HG03045 (cell line): ENCODE data around the gene IGF1R.

Experiments
- ATAC-seq: cut with Tn5 transposase; IDR thresholded peaks from one replicate; pipeline ENCODE4 v1.9.1; 2021; ENCODE audit warnings: mild to moderate bottlenecking, moderate library complexity; ENCODE audit not compliant: unreplicated experiment

Gene IGF1R

DNA sequence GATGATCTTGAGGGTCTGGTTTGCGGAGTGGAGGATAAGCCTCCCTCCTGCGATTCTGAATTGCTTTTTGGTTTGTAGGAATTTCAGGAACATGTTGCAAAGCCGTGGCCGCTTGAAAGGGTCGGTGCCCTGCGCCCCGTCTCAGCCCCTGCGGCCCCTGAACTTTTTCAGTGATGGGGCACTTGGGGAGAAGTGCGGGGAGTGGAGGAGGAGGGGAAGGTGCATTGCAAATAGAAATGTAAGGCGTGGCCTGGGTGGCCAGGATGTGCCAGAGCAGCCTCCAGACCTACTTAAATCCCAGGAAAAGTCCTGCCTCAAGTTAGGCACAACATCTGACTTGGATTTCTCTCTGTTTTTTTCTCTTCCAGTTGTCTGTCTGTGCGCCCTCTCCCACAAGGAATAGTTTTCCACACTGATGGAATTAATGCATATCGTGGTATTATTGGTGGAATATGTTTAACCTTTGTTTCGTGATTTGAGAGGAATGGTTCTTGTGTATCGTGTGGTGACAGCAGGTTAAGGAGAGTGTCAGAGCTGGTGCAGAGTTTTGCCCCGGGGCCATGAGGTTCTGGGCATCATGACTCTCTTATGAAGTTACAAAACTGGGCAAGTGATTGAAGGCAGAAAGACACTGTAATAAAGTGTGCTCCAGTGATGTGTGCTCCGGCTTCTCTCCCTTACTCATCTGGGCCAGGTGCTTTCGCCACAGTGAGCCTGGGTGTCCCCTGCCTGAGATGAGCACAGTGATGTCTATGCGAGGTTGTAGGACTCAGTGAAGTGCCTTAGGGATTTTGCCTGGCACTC is 205.5 kb downstream of the IGF1R start:
- no peak for ATAC-seq

DNA sequence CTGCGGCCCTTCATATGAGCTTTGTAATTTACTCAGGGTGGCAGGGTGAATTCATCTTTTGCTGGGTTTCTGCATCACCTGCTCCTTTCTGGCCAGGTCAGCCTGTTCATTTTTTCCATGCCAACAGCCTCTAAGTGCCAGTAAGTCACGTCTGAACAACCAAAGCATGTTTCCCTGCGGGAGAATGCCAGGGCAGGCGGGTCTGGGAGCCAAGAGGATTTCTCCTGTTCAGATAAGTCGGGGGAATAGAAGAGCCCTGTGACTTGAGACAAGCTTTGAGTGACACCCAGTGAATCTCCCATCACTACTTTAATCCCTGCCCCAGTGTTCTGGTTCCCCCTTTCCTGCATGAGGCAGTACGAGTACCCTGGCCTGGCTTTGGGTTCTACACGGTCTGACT is 206.2 kb downstream of the IGF1R start:
- no peak for ATAC-seq

DNA sequence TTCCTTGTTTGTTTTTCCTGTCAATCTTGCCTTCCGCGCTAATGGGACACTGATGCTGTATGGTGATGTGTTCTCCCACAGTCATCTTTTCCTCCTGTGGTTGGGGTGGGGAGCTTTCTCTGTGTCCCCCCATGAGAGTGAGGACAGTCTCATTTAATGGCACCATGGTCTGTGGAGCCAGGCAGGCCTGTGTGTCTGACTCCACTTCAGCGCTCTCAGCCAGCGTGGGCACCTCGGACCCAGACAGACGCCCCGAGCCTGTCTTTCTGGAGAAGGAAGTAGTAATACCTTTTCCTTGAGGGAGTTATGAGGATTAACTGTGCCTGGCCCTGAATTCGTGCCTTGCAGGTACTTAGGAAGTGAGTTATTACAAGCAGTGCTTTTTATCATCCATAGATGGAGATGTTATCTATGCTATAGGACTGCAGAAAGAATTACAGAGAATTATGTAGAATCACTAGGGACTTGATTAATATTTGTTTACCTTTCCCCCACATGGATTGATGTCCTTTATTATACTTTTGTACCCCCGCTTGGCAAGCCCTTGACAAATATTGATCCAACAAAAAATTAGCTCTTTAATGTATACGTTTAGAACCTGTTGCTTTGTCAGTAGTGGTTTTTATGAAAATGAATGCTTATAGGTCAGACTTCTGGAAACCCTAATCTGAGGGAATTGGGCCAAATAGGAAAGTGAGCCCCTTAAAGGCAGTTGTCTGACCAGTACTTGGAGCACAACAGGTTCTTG is 206.9 kb downstream of the IGF1R start:
- no peak for ATAC-seq

DNA sequence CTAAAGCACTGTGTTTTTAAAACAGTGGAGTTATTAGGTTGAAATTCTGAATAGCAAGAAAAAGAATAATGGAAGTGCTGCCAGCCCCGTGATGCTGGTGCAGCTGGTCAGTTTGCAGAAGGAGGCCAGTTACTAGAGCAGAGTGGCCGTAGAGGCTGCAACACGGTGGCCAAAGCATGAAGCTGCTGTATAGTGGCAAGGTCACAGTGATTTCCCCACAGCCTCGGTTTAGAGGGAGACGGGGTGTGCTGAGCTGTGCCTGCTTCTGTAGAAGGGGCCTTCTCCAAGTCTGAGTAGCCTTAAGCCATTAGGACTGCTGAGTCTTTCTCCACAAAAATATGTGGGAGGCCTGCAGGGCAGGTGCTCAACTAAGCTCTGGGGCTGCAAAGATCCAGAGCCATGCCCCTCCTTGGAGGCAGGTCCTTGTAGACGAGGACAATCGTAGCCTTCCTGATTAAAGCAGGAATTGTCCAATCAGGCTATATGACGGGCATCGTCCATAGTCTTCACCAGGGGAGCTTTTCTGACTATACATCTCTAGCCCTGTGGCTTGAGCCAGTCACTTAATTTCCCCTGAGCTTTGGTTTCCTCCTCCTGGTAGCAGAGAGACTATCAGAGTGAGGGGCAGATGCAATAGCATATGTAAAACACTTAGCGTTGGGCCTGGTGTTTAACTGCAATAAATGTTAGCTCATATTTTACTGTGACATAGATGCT is 207.6 kb downstream of the IGF1R start:
- no peak for ATAC-seq

DNA sequence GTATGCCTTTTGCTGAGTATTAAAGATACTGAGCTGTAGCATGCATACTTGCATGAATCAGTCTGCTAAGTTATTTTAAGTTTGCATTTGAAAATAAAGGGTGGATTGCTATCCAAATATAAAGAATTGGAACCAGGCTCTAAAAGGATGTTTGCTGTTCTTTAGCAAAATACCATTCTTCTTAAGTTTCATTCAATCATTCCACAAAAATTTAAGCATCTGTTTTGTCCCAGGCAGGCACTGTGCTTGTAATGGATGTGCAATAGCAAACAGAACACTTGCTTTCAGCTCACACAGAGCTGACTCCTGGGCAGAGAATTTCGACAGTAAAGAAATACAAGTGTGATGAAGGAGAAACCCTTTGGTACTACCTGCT is 208.2 kb downstream of the IGF1R start:
- no peak for ATAC-seq

DNA sequence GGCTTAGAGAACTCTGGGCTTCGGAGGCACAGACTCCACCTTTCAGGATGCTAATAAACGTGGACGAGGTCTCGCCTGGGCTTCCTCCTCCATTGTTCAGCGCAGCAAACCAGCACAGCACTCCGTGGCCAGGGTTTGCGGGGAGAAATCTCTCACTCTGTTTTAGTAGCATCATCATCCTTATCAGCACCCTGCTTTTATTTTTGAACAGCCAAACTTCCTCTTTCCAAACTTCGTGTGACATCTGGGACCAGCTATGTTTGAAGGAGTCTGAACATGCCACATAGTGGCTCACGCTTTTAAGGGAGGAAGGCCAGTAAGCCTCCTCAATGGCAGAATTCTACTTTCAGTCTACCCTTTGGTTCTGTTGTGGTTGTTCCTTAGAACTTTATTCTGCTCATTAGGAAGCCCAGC is 210.3 kb downstream of the IGF1R start:
- no peak for ATAC-seq

DNA sequence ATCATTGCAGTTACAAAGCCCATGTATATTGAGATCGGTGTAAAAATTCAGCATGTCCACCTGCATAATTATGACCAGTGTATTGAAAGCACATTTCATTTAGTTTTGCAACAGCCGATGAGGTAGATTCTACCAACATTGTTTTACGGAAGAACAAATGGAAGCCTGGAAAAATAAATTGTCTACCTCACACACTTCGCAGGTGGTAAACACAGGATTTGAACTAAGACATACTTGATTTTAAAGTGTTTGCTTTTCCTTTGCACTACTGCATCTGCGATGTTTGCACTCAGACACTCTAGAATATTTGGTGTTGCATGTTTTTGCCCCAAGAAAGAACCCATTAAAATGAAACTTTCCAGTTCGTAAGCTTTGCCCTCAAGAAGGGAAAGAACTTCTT is 210.8 kb downstream of the IGF1R start:
- ATAC-seq = no peak

DNA sequence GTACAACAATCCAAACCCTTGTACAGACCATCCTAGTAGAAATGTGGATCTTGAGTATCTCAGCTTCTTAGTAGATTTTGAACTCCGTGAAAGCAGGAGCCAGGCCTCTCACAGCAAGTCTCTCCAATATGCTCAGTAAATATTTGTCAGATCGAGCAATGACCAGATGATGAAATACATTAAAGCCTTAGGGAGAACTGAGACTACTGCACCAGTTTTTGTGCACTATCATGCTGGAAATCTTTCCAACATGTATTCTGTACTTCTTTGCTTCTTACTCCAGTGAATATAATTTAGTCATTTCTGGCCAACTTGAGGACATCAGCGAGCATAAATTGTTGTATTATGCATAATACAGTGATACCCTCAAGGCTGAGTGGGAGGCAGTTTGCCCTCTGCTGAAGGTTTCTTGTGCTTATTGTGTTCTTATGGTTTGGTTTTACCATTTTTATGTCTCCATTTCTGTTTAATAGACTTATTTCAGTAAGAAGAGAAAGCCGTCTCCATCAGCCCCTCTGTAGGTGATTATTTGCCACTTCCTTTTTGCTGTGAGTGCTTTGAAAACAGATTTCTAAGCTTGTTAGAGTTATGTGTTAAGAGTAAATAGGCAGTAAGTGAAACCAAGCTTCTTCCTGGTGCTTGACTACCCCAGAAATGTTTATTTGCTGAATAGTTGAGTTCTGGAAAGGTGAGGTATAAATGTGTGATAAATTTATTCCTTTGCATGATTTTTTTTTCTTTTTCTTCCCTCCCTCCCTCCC is 212.1 kb downstream of the IGF1R start:
- ATAC-seq = no peak

DNA sequence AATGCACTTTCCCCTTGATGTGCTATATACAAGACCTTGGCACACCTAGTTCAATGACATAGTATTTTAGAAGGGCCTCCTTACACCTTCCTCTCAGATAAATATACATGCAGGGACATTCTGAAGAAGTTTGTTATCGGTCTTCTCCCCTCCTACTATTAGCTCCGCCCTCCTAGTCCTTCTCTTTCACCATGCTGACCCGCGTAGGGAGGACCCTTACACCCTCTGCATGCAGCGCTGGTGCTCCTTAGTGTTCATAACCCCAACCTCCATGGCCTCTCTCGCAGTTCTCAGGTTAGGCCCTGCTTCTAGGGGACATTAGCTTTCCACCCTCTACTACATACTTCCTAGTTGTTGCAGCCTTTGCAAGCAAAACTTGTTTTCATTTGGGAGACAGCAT is 212.8 kb downstream of the IGF1R start:
- ATAC-seq = no peak

DNA sequence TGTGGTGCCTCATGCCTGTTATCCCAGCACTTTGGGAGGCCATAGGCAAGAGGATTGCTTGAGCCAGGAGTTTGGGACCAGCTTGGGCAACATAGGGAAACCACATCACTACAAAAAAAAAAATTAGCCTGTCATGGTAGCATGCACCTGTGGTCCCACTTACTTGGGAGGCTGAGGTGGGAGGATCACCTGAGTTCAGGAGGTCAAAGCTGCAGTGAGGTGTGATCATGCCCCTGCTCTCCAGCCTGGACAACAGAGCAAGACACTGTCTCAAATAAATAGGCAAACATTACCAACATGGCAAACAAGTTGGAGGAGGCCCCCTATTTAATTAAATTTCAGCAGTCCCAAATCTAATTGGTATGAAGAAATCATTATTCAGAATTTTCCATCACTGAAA is 215.6 kb downstream of the IGF1R start:
- ATAC-seq = no peak

DNA sequence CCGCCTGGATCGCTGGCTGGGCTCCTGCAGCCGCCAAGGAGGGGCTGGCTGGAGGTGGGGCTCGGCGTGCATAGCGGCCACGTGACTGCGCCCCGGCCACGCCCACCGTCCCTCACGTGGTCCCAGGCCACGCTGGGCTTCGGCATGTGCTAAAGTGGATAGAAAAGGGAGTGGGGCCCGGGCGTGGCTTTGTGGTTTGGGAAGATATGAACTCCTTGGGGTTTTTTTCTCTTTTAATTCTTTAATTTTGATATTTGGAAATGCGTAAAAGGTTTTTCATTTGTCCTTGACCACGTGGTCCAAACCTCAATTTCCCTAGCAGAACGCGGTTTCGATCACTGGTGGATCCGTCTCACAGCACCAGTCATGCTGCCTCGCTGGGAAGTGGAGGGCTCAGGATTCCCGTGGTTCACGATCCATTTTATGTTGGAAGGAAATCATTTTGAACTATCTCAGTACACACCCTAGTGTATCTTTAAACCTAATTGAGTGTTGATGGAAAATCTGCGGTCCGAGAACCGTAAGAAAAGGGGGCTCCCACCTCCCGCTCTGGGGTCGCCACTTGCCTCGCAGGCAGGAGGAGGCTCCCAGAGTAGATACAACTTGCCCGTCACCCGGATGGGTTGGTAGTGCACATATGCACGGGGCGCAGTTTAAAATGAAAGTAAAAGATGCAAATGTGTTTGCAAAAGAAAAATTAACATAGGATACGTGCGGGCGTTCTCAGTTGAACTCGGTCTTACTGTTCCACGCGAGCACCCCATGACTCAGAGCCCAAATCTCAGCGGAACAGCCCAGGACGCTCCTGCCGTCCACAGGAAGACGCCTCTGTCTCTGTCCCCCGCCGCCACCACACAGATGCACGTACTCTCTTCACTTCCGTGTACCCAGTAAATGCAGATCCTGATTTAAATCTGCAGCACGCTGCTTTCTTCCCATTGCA is 217.3 kb downstream of the IGF1R start:
- peak; percentile 85 for ATAC-seq

DNA sequence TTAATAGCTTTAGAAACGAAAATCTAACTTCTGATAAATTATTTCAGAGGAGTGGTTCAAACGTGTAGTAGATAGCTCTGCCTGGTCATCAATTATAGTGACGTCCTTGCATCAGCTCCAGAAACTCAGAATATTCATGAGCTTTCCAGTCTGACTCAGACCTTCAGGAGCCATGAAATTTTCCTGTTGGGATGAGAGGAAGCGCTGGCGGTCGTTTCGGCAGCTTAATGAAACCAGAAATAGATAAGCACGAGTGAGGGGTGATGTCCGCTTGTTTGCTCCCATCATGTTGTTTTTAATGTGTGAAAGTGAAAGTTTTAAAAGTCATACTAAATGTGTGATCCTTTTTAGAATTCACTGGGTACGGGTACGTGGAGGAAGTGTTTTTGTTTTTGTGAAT is 218.2 kb downstream of the IGF1R start:
- no peak for ATAC-seq

DNA sequence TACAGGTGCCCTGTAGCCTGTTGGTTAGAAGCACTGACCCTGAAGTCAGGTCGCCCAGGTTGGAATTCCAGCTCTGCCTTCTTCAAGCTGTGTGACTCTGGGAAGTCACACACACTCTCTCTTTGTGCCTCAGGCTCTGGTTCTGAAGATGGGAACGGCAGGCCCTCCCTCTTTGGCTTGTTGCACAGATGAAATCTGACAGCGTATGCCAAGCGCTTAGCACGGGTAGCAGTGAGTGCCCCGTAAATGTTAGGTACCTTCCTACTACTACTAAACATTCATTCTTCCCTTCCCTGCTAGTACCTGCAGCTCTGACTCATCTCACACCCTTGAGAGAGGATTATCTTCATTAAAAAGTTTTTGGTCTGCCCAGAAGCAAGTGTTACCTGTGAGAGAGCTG is 220.2 kb downstream of the IGF1R start:
- ATAC-seq = no peak

DNA sequence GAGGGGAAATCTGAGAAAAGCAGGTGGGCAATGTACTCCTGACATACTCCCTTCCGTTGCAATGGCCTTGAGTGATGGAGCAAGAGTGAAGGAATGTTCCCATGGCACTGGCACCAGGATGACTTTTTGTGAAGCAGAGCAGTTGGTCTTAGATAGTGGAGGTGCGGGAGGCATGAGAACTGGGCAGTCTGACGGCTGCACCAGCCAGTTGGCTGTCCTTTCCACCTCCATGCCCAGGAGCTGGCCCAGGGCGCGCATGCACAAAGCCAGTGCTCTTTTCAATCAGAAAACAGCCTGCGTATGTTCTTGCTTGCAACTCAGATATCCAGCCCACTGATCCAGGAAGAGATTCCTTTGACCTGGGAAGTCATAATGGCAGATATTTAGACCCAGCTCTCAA is 222.4 kb downstream of the IGF1R start:
- no peak for ATAC-seq

DNA sequence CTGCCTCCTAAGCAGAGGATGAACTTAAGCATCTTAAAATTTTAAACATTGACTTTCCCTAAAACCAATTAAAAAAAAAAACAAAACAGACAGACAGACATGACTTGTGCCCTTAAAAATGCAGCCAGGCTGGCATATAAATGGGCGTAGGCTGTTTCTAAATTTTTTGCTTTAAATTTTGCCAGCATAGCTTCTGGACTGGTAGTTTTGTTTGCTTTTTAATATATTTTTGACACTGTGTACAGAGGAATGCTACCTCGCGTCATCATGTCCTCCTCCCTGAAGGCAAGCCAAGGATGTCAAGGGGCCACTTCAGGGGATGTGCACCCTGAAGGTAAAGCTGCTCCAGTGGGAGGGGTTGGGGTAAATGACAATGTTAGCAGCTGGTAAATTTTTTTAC is 224.4 kb downstream of the IGF1R start:
- no peak for ATAC-seq

DNA sequence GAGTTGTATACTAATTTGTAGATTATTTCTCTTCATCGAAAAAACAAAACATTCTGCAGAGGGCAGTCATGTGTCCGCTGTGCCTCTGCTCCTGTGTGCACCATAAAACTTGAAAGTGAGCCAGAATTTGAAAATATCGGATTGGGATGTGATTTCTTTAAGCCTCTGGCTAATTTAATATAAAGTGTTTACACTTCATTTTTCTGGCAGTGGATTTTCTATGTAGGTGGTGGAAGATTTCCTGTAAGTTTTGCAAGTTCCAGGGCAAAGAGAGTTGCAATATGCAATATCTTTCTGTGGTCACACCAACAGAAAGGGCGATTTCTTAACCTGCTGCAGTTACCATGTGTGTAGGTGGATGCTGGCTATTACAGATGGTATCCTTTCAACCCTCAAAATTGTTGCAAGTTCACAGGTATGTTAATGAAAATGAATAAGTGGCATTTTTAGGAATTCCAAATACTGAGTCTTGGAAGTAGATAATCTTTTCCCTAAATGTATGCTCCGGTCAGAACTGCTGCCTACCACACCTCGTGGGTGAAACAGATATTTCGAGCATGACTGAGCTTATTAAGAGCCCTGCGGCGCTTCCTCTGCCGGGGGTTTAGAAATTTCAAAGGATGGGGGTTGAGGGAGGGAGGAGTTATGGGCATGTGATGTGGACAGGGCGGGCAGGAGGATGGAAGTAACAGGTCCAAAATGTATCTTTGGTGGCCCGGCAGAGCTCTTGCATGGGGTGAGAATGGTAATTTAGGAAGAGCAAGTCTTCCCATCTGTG is 225.3 kb downstream of the IGF1R start:
- no peak for ATAC-seq

DNA sequence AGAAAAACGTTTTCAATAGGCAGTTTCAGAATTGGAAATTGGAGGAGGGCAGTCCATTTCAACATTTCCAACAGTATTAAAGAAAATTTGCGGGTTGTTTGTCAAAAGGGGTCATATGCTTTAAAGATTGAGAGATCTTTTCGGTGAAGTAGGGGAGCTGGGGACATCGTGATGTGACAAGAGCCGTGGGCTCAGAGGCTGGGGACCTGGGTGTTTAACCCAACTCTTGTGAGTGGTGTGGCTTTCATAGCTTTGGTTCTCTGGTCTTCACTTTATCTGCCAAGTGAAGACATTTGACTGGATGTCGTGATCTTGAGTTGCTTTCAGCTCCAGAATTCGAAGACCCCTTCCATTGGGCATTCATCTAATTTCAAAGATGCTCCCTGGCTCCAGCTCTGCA is 226.0 kb downstream of the IGF1R start:
- no peak for ATAC-seq

DNA sequence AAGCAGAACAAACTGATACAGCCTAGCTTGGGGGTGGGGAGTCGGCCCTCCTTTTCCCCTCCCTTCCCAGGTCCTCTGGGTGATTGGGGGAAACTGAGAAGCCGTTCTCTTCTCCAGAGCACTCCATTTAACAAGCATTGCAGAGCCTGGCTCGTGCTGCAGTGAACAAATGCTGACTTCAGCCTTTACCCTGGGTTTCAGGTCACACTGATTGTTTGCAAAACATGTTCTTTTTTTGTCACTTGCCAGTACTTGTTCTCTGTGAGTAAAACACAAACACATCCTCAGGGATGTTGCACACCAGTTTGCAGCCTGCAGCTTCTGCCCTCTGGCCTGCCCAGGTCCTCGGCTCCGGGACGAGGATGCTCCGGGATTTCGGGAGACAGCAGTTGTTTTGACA is 226.4 kb downstream of the IGF1R start:
- no peak for ATAC-seq

DNA sequence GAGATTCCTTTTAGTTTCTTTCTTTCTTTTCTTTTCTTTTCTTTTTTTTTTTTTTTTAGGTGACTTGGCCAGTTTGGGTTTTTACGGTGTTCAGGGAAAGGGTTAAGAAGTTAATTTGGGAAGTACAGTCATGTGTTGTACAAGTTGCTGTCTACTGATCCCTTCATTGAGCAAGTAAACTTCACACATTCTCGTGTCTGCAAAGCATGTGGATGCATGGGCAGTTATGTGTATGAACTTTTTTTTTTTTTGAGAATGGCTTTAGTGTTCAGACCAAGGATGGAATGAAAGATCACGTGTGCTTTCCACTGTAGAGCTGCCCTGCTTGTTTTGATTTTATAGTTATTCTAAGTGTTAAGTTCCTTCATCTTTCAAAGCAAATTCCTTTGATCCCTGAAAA is 227.0 kb downstream of the IGF1R start:
- ATAC-seq = no peak
